GM10248 (cell line): ENCODE results near the gene SEPTIN8.

Source experiments
- CTCF ChIA-PET: fragments of 300-600 bp; sonication (Branson Sonifier 250); formaldehyde crosslinking; extraction: SDS; loops from one replicate; lab custom pipeline; 2021; ENCODE audit warnings: antibody characterized with exemption; lab: Yijun Ruan, JAX
- POLR2A ChIA-PET: fragments of 350-650 bp; sonication (Branson Sonifier 250); formaldehyde crosslinking; extraction: SDS; loops from one replicate; lab custom pipeline; 2020; ENCODE audit warnings: antibody characterized with exemption; lab: Yijun Ruan, JAX
- DNase-seq: peaks from one replicate; pipeline ENCODE4 v3.0.0; 2012; ENCODE audit errors: extremely low spot score
- CTCF ChIP-seq: IDR thresholded peaks from 2 replicates; pipeline ENCODE4 v1.5.1; 2012; ENCODE audit warnings: mild to moderate bottlenecking, low read depth; ENCODE audit errors: extremely low read depth, missing control alignments, control extremely low read depth

SEPTIN8 gene

GRCh38 chr5:132744659-132745058 is 32.4 kb downstream of the SEPTIN8 start:
- no peak for TF ChIP-seq CTCF
- DNase-seq = no peak
- CTCF ChIA-PET = interaction anchor here (1.3 kb wide), 1 partner anchor 76 kb away, joined by 4 read pairs; no protein-coding TSS in a partner anchor
- POLR2A ChIA-PET = no interaction called here

GRCh38 chr5:132742626-132743025 is 34.4 kb downstream of the SEPTIN8 start:
- POLR2A ChIA-PET = no interaction called here
- CTCF ChIA-PET = no interaction called here
- TF ChIP-seq CTCF = no peak
- DNase-seq = no peak

- TF ChIP-seq CTCF = no peak
- ChIA-PET POLR2A (no interaction called here), CTCF (no interaction called here)
- DNase-seq = no peak
Observed at GRCh38 chr5:132742158-132742557, 34.9 kb downstream of the SEPTIN8 start.

DNA sequence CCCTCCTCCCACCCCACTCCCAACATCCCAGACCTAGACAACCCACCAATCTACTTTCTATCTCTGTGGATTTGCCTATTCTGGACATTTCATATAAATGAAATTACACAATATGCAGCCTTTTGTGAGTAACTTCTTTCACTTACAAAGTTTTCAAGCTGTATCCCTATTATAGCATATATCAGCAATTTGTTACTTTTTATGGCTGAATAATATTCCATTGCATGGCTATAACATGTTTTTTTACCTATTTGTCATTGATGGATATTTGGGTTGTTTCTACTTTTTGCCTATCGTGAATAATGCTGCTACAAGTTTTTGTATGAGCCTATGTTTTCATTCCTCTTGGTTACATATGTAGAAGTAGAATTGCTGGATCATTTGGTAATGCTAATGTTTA is 37.8 kb downstream of the SEPTIN8 start:
- ChIA-PET CTCF (interaction anchor here (1.6 to 4.2 kb wide), 4 partner anchors 8 to 81 kb away, joined by 3 to 20 read pairs (median 10); partner anchors contain the start of gene CCNI2), POLR2A (no interaction called here)
- no peak for TF ChIP-seq CTCF
- DNase-seq = no peak

GRCh38 chr5:132737982-132738681 is 38.9 kb downstream of the SEPTIN8 start:
- ChIA-PET CTCF (interaction anchor here (0.6 to 4.2 kb wide), 12 partner anchors 9 to 82 kb away, joined by 3 to 20 read pairs (median 4); partner anchors contain the start of genes CCNI2 and IL13), POLR2A (interaction anchor here (1.2 to 1.3 kb wide), 2 partner anchors 248 to 250 kb away, joined by 3 to 4 read pairs; partner anchors contain the start of gene IRF1)
- no peak for TF ChIP-seq CTCF
- DNase-seq = no peak

- peak; percentile 100 for DNase-seq
Observed at GRCh38 chr5:132736853-132737833, 39.9 kb downstream of the SEPTIN8 start, which contains the start of gene KIF3A. TSS of gene KIF3A (minus strand) at chr5:132737546. CDS start at chr5:132737419, 127 bp downstream.

More at GRCh38 chr5:132736853-132737833, 39.9 kb downstream of the SEPTIN8 start, which contains the start of gene KIF3A:
- POLR2A ChIA-PET = interaction anchor here (0.6 to 1.3 kb wide), 5 partner anchors 9 to 249 kb away, joined by 3 to 4 read pairs (median 3); partner anchors contain the start of genes CCNI2 and IRF1
- CTCF ChIA-PET = interaction anchor here (0.6 to 4.2 kb wide), 13 partner anchors 9 to 83 kb away, joined by 3 to 20 read pairs (median 4); partner anchors contain the start of genes CCNI2 and IL13
- no peak for TF ChIP-seq CTCF
